GM19240 (cell line): ENCODE measurements around the gene FAM151B.

Experiments used
- DNase-seq: peaks from one replicate; pipeline ENCODE4 v3.0.0; 2011; ENCODE audit warnings: low spot score; ENCODE audit not compliant: insufficient read length

The FAM151B gene

DNA sequence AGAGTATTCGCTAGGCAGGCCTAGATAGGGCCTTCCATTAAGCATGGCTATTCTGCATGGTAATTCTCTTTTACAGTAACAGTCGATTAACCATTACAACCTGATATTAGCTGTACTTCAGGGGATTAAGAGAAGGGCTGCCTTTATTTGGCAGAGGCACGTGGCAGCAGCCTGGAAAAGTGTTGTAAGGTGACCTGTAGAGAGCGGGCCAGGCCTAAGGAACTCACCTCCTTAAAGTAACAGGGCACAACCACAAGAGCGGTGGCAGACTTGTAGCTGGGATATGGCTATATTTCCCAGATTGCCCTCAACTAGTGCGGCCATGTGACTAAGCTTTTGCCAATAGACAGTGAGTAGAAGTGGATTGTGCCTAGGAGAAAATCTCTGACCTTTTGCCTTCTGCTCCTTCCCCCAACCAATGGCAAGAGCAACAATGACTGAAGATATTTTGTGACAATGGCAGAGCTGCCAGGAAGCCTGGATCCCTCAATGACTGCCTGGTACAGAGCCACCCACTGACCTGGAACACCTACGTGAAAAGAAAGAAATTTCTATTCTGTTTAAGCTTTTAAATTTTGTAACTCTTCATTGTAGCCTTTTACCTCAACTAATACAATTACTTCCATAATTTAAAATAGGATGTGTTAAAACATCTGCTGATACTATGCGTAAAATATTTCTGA, 101.1 kb downstream of the FAM151B start:
- no peak for DNase-seq

DNA sequence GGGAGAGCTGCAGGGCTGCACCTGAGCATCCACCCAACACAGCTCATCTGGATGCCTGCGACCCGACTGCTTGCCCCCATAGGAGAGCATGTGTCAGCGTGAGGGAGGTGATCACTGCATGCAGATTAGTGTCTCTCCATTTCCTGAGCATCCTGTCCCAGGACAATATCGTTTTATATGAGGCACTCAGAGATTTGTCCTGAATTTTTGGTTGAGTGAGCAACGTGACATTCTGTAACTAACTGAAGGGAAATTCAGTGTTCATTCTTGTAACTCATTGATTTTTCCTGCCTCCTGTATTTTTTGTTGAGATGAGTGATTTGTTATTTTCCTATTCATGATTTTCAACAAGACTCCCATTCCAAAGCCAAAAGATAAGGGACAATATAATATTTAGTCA, 102.9 kb downstream of the FAM151B start:
- no peak for DNase-seq

DNA sequence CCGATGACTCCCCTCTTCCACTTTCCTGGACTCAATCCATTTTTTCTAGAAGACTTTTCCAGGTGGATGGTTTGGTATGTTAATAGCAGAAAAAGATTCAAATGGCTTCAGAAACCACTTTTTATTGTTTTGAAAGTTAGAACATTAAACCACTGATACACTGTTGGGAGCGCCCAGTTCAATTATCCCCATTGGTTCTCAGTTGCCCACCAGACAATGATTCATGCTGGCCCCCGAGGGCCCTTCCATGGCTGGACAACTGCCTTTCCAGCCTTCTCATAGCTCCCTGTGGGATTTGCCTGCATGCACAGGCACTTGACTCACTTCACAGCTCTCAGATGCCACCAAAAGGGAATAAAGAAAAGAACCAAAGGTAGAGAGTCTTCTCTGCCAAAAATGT, 103.5 kb downstream of the FAM151B start:
- no peak for DNase-seq

DNA sequence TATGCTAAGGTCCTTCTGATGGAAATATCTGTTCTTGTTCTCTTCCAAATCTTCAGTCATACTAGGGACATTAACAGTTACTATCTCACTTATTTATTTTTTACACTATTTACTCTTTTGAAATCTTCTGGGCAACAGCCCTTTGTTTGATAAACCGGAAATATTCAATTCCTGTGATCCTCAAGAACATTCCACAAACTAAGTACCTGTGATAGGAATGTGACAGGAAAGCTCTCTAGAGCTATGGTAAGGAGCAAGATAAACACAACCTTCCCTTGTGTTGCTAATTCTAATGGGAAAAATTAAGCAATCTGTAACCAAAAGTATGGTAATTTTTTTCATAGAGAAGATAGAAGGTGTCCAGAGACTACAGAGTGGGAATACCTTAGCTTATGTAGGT, 104.2 kb downstream of the FAM151B start:
- DNase-seq = no peak
